GM12878 (cell line): Measurements from ENCODE around the gene CARD10. TPM values are rescaled to one million over a fixed set of nuclear protein-coding genes. Genes with fewer than 3 reads are reported as not detected.
A peak's percentile ranks its signal among the peaks of the same experiment; 100 is the strongest.

Experiments used
- BMI1 ChIP-seq: fragments of 450-650 bp; IDR thresholded peaks from 2 replicates; pipeline ENCODE4 v1.6.1; 2016; ENCODE audit warnings: mild to moderate bottlenecking, moderate library complexity, borderline replicate concordance
- CEBPB ChIP-seq, 2 experiments: fragments of 150-350 bp in 1 of 2; IDR thresholded peaks; 2 replicates each; pipeline ENCODE4 v1.6.1; 2012 to 2014; ENCODE audit warnings: low read depth in 2 of 2, low read length in 2 of 2, borderline replicate concordance in 1 of 2, inconsistent platforms in 1 of 2
- CEBPZ ChIP-seq: fragments of 150-350 bp; IDR thresholded peaks from 2 replicates; pipeline ENCODE4 v1.6.1; 2016; ENCODE audit warnings: low read depth, low read length
- CREB1 ChIP-seq: IDR thresholded peaks from 2 replicates; pipeline ENCODE4 v1.6.1; 2012; ENCODE audit warnings: low read depth, mild to moderate bottlenecking, inconsistent platforms
- DPF2 ChIP-seq: fragments of 450-650 bp; IDR thresholded peaks from 2 replicates; pipeline ENCODE4 v1.6.1; 2017; ENCODE audit warnings: mild to moderate bottlenecking
- FOXM1 ChIP-seq: IDR thresholded peaks from 2 replicates; pipeline ENCODE4 v1.6.1; 2012; ENCODE audit warnings: low read depth, mild to moderate bottlenecking, inconsistent platforms, low read length, moderate library complexity
- IKZF1 ChIP-seq: fragments of 450-650 bp; conservative IDR thresholded peaks from 2 replicates; pipeline ENCODE4 v1.6.1; 2017; ENCODE audit warnings: antibody characterized with exemption, mild to moderate bottlenecking
- JUND ChIP-seq: IDR thresholded peaks from 2 replicates; pipeline ENCODE4 v1.6.1; 2012; ENCODE audit warnings: low read depth, mild to moderate bottlenecking, low read length, improper control_type of control experiment, moderate library complexity
- MEF2B ChIP-seq: fragments of 450-650 bp; IDR thresholded peaks from 2 replicates; pipeline ENCODE4 v1.6.1; 2018; ENCODE audit warnings: mild to moderate bottlenecking, moderate library complexity; ENCODE audit not compliant: partially characterized antibody, poor library complexity, severe bottlenecking
- NFIC ChIP-seq: IDR thresholded peaks from 2 replicates; pipeline ENCODE4 v1.6.1; 2012; ENCODE audit warnings: low read depth, mild to moderate bottlenecking, inconsistent platforms, low read length, moderate library complexity
- POLR2A ChIP-seq: IDR thresholded peaks from 2 replicates; pipeline ENCODE4 v1.6.1; 2011; ENCODE audit warnings: low read depth, mild to moderate bottlenecking, low read length
- RUNX3 ChIP-seq: IDR thresholded peaks from 2 replicates; pipeline ENCODE4 v1.6.1; 2012; ENCODE audit warnings: low read length, inconsistent platforms
- SMAD5 ChIP-seq: IDR thresholded peaks from 2 replicates; pipeline ENCODE4 v1.6.1; 2016; ENCODE audit warnings: antibody characterized with exemption, low read depth
- SP1 ChIP-seq: IDR thresholded peaks from one replicate; pipeline ENCODE4 v1.6.1; 2011; ENCODE audit warnings: low read depth, low read length
- TAF1 ChIP-seq: IDR thresholded peaks from 2 replicates; pipeline ENCODE4 v1.6.1; 2011; ENCODE audit warnings: mild to moderate bottlenecking, low read depth, low read length, borderline replicate concordance
- TBL1XR1 ChIP-seq: IDR thresholded peaks from 2 replicates; pipeline ENCODE4 v1.6.1; 2012; ENCODE audit warnings: low read depth, low read length, improper control_type of control experiment
- TCF12 ChIP-seq: IDR thresholded peaks from 2 replicates; pipeline ENCODE4 v1.6.1; 2011; ENCODE audit warnings: low read depth, mild to moderate bottlenecking, low read length
- TCF3 ChIP-seq: IDR thresholded peaks from 2 replicates; pipeline ENCODE4 v1.6.1; 2012; ENCODE audit warnings: low read depth, mild to moderate bottlenecking, low read length, borderline replicate concordance; ENCODE audit not compliant: insufficient read depth
- YY1 ChIP-seq: IDR thresholded peaks from 2 replicates; pipeline ENCODE4 v1.6.1; 2011; ENCODE audit warnings: low read depth, mild to moderate bottlenecking, low read length
- ZBTB11 ChIP-seq: fragments of 450-650 bp; formaldehyde crosslinking; IDR thresholded peaks from 2 replicates; pipeline ENCODE4 v1.5.0; 2022; ENCODE audit warnings: mild to moderate bottlenecking, missing genetic modification characterization
- polyA plus RNA-seq, 11 experiments: library from polyadenylated mRNA; depleted of rRNA in 4 of 11; unstranded in 6 of 11; stranded (reverse) in 5 of 11; fragments of >200 nt; fragmentation: Nextera tagmentation in 4 of 11; fragmentation: Illumina TruSeq in 1 of 11; extraction: Ambion mirVana in 4 of 11; extraction: Trizol in 1 of 11; gene quantifications; 1 replicate in 1 of 11; 2 replicates in 10 of 11; pipeline versions ENCODE4 v1.2.1 to v1.2.3, GENCODE V29; 2011 to 2016; ENCODE audit warnings: inconsistent platforms in 2 of 11, missing spikeins in 2 of 11, low read depth in 1 of 11
- total RNA-seq, 4 experiments: library from RNA; depleted of rRNA in 3 of 4; stranded (reverse); fragments of >200 nt in 3 of 4; fragmentation: Illumina TruSeq in 1 of 4; extraction: Trizol in 1 of 4; gene quantifications; 2 replicates each; pipeline versions ENCODE4 v1.2.1 to v1.2.3, GENCODE V29; 2013 to 2021
- TF ChIP-seq, protein P1 (sequence below): IDR thresholded peaks from 2 replicates; pipeline ENCODE4 v1.6.1; 2012; ENCODE audit warnings: low read depth, low read length, improper control_type of control experiment
- TF ChIP-seq, protein P2 (sequence below): fragments of 450-650 bp; conservative IDR thresholded peaks from 2 replicates; pipeline ENCODE4 v1.6.1; 2017; ENCODE audit warnings: mild to moderate bottlenecking, moderate library complexity

CARD10 gene
- total and polyA plus RNA-seq, 10 of the 15 experiments (the other 5 are each of a cell fraction or from before 2014, with no cell fraction given) = 0.08 to 0.10 (median 0.10) TPM; not detected in 7

- TF ChIP-seq SP1 (peak; percentile 47), YY1 (0 out of 2 replicates have a peak, but pooled peaks have one; percentile 30), FOXM1 (no peak), TCF12 (peak; percentile 78; the same call in 1 of the 2 replicates), CEBPZ (no peak), CREB1 (0 out of 2 replicates have a peak, but pooled peaks have one; percentile 3), TCF3 (peak; percentile 61; the same call in 1 of the 2 replicates), ZBTB11 (CRISPR knock-in tag) (no peak), BMI1 (no peak), RUNX3 (peak; percentile 33; the same call in 1 of the 2 replicates), JUND (peak; percentile 5; the same call in 1 of the 2 replicates), IKZF1 (peak; percentile 64), NFIC (no peak), CEBPB (IDR thresholded peaks at IDR 0.05; ENCODE audit: borderline replicate concordance in 1 of 2, low read depth in 2 of 2, low read length in 2 of 2) (no peak), SMAD5 (0 out of 2 replicates have a peak, but pooled peaks have one; percentile 36), POLR2A (peak; percentile 78), TBL1XR1 (no peak), MEF2B (no peak), TAF1 (no peak), DPF2 (peak; percentile 14; the same call in 1 of the 2 replicates)
- TF ChIP-seq, protein P1, sequence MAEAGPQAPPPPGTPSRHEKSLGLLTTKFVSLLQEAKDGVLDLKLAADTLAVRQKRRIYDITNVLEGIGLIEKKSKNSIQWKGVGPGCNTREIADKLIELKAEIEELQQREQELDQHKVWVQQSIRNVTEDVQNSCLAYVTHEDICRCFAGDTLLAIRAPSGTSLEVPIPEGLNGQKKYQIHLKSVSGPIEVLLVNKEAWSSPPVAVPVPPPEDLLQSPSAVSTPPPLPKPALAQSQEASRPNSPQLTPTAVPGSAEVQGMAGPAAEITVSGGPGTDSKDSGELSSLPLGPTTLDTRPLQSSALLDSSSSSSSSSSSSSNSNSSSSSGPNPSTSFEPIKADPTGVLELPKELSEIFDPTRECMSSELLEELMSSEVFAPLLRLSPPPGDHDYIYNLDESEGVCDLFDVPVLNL = no peak
- TF ChIP-seq, protein P2, sequence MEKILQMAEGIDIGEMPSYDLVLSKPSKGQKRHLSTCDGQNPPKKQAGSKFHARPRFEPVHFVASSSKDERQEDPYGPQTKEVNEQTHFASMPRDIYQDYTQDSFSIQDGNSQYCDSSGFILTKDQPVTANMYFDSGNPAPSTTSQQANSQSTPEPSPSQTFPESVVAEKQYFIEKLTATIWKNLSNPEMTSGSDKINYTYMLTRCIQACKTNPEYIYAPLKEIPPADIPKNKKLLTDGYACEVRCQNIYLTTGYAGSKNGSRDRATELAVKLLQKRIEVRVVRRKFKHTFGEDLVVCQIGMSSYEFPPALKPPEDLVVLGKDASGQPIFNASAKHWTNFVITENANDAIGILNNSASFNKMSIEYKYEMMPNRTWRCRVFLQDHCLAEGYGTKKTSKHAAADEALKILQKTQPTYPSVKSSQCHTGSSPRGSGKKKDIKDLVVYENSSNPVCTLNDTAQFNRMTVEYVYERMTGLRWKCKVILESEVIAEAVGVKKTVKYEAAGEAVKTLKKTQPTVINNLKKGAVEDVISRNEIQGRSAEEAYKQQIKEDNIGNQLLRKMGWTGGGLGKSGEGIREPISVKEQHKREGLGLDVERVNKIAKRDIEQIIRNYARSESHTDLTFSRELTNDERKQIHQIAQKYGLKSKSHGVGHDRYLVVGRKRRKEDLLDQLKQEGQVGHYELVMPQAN = no peak
These were observed 32.9 kb downstream of the CARD10 start, which contains the start of gene MFNG (continued) for GRCh38 chr22:37486224-37486845.
